CD4-positive, alpha-beta T cell treated with Interleukin-10 for 1 hour (primary cell): ENCODE results near the gene EVA1B.

Source experiments
- DNase-seq: peaks from one replicate; pipeline ENCODE4 v3.0.0-alpha.2; 2020

EVA1B gene, protein sequence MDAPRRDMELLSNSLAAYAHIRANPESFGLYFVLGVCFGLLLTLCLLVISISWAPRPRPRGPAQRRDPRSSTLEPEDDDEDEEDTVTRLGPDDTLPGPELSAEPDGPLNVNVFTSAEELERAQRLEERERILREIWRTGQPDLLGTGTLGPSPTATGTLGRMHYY

GRCh38 chr1:36323636-36324352, at the start of gene EVA1B:
EVA1B (minus strand) TSS chr1:36323645; CDS start chr1:36323037, 608 bp downstream.
- DNase-seq: peak; percentile 53

GRCh38 chr1:36372617-36373016, 49.2 kb upstream of the EVA1B start:
- DNase-seq: no peak

GRCh38 chr1:36369061-36369861, 45.8 kb upstream of the EVA1B start:
- DNase-seq: peak; percentile 86

DNA sequence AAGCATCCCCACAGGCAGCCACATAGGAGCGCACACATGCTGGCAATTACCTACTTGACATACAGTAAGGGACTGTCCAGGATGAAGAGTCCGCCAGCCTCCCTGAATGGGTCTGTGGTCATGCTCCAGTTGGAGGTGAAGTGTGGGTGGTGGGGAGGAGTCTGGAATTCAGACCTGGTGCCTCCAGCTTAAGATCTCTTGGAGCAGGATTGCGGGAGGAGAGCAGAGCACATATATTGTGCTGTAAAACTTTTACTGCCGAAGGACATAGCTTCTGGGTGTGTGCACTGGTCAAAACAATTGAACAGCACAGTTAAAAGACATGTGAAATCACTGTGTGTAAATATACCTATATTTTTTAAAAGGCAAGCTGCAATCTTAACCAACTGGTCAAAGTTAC, 44.4 kb upstream of the EVA1B start:
- no peak for DNase-seq

DNA sequence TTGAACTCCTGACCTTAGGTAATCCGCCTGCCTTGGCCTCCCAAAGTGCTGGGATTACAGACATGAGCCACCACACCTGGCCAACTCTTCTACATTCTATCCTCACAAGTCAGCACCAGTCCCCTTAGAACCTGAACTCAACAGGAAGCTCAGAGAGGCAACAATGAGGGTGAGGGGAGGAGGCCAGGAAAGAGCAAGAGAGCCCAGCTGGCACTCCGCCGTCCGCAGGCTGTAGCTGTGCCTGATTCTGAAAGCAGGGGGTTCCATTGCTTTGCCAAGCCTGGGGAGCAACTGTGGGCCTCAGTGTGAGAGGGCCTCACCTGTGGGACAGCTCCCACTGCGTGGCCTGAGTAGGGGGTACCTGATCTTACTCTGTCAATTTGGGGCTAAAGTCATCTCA, 43.6 kb upstream of the EVA1B start:
- peak; percentile 53 for DNase-seq

DNA sequence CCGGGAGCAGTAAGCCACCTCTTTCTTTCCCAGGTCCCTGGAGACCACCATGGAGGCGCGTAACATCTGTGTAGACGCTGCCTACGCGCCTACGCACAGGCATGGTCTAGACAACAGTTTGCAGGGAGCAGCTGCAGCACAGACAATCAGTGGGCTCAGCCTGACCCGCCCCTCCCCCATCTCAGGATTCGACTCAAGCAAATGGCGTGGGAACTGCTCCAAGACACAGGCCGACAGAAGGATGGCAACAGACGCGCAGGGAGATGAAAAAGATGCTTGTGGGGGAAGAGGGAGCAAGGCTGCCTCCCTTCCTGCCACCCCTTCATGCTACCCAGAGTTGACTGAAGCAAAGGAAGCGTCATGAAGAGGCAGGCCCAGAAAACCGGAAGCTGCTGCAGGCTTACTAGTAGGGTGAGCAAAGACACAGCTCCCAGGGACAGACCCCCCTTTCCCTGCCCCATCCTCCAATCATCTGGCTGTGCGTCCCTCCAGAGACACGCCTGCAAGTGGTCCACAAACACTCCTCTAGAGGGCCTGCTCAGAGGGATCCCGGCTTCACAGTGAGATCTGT, 42.7 kb upstream of the EVA1B start:
- DNase-seq: peak; percentile 70

- DNase-seq: no peak
Observed at GRCh38 chr1:36365381-36365780, 41.9 kb upstream of the EVA1B start.

- peak; percentile 41 for DNase-seq
Observed at GRCh38 chr1:36359911-36360550, 36.6 kb upstream of the EVA1B start.

- DNase-seq: no peak
Observed at GRCh38 chr1:36359383-36359782, 35.9 kb upstream of the EVA1B start.

GRCh38 chr1:36358514-36359084, 35.2 kb upstream of the EVA1B start:
- no peak for DNase-seq

DNA sequence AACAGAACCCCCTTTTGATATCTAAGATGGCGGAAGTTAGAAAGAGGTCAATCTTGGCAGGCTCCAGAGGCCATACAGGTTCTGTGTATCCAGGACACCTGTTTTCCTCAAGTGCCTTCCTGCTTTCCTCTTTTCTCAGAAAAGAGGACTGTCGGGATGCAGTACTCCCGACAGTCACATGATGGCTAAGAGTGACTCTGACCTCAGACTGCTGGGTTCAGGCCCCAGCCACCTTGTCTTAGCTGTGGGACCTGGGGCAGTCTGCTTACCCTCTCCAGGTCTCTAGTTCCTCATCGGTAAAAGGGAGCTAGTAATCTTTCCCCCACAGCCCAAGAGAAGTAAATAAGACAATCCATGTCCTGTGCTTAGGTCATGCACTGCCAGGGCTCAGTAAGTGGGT, 32.4 kb upstream of the EVA1B start:
- DNase-seq: no peak

GRCh38 chr1:36354486-36354885, 31.0 kb upstream of the EVA1B start:
- DNase-seq: no peak

DNA sequence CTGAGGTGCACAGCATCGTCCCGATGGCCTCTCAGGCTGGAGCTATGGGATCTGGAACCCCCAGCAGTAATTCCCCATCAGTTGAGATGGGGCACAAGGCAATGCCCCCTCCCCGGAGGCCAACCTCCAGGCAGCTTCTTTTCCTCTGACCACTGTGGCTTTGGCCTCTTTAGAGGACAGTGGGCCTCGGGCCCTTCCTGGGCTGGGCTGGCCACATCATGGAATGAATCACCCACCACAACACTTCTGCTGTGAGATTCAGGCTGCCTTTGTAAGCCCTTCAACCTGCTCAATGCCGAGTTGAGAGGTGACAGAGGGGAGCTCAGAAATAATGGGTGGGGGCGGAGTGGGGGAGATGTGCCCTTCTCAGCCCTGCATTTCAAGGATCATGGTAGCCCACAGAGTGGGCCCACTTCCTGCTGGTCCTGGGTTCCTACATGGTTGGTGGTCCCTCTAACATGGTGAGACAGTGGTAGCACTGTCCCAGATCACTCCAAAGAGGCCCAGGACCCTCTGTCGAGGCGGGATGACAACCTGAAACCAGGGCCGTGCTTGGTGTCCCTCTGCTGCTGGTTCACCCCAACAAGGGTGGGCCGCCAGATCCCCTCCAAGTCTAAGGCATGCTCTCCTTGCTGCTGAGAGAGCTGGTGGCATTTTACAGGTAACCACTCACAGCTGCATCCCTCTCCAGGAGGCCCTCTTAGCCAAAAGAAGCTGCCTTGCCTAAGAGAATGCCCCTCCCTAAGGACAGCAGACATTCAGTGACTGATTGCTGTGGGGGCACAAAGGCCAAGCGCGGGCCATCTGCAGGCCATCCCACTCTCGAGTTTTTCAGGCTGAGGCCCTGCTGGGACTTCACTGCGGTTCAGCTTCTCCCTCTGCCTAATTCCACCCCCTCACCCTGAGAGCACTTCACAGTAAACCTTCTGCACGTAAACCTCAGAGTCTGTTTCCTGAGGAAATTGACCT, 29.7 kb upstream of the EVA1B start:
- no peak for DNase-seq

DNA sequence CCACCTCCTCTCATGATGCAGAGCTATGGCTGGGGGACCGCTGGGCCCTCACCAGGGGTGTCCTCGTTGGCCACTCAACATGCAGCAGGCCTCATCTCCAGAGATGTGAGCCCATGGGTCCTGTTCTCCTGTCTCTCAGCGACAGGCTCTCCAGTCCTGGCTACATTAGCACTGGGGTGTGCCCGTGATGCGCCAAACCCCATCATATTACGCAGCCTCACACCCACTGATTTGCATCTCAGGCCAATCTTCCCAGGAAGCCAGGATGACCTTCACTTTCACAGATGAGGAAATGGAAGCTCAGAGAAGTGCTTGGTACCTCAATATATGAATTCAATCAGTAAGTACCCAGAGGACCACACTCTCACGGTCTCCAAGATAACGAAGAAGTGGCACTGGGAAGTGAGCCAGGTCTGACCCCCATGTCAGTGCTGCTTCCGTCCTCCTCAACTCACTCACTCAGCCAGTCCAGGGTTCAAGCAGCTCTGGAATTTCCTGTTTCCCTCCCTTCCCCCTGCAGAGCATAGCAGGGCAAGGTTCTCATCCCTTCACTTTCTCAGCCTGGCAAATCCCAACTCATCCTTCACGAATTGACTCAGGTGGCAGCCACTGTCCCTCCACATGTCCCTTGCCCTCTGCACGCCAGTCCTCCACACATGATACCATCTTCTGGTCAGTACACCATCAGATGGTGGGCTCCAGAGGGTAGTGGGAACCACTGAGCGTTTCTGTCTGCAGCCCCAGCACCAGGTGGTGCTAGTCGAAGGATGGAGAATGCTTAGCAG, 28.9 kb upstream of the EVA1B start:
- no peak for DNase-seq

DNA sequence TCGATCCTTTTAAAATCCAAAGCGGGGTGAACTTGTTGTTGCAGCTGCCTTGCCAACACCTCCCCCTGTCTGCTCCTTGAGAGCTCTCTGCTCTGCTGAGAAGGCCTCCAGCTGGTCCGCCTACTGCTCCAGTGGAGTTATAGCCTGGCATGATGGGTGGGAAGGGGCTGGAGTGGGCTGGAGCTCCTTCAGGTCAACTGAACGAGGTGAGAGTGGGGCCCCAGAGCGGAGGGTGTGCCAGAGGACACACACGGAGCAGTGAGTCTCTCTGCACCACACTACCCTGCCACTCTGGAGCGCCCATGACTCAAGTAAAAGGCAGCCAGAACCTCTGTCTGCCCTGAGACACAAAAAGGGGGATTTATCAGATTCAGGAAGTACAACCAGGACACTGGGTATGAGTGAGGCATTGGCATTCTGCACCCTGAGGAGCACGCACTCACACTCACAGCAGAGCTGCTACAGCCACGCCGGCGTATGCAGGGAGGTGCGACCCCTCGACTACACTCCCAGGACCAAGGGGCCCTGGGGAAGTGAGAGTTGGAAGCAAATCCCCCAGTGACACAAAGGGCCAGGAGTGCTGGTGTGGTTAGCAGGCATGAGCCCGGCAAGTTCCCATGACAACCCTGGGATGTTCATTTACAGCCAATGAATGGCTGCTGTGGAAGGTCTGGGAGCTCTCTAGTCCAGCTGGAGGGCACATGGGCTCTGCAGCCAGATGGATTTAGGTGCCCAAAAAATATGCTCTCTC, 28.0 kb upstream of the EVA1B start:
- no peak for DNase-seq

DNA sequence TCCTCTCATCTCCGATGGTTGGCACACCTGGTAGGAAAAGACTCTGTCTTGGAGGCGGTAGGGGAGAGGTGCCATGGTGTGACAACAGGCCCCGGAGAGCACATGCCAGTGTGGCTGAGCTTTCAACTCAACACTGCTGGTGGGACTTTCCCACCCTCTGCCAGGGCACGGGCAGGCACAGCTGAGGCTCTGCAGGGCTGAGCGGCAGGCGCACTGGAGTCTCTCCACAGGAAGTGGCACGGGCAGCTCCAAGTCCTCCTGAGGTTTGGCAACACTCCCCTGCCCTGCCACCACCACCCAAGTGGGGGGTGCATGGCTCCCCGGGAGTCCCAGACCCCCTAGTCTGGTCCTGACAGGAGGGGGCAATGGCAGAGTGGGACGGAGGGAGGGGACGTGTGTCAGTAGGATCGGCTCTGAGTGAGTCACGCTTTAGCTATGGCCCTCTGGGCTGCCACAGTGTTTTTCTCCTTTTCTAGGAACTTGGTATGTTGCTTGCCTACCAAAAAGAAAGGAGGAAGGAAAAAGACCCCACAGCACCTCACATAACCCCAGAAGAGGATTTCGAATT, 27.3 kb upstream of the EVA1B start:
- peak; percentile 61 for DNase-seq

GRCh38 chr1:36349839-36350238, 26.4 kb upstream of the EVA1B start:
- no peak for DNase-seq

DNA sequence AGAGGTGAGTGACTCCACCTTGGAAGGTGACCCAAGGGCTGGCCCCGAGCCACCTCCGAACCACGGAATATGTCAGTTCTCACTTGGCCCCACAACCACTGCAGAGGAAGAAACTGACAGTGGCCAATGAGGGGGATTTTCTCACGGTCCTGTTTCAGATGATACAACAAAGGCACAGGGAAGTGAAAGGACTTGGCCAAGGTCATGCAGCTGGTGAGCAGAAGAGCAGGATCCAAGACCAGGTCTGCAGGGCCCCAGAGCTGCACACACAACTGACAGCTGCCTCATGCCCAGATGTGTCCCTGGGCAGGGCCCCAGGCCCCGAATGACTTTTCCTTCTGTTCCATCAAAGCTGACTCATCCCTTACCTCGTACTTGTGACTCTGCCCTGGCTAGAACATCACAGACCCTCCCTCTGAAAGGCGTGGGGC, 25.8 kb upstream of the EVA1B start:
- DNase-seq: no peak

DNA sequence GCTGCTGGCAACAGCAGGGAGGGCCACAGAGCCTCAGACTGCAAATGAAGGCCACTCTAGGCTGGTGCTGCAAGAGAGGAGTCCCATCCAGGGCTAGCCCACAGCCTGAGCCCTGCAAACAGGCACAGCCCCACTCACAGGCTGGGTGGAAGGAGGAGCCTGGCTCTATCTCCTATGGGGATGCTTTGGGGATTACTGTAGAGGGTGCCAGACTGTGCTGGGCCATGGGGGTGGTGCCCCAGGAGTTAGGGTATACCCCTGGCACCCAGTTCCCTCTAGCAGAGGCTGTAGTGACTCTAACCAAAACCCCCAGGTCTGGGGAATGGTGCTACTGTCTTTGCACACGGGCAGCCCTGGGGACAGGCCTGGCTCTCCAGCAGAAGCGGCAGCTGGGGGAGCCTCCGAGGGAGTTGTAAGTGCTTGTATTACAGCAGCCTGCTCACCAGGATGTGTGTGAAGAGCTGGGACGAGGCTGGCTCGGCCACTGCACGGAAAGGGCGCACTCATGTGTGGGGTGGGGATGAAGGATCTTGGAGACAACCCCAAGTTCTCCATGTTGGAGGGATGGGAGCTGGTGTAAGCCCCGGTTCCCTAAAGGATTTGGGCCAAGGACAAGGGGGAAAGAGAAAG, 23.4 kb upstream of the EVA1B start:
- DNase-seq: no peak
